B cell (primary cell): ENCODE data around the gene CDX1. TPM values are rescaled to one million over a fixed set of nuclear protein-coding genes. Genes with fewer than 3 reads are reported as not detected.

ENCODE experiments used
- ATAC-seq: fragments of 200-7000 bp; cut with Tn5 transposase; one replicate; pipeline ENCODE4 v1.10.0; 2021; ENCODE audit warnings: low read depth, mild to moderate bottlenecking, moderate number of reproducible peaks, moderate library complexity
- CTCF ChIA-PET: fragments of 350-600 bp; sonication (Branson Sonifier 250); formaldehyde crosslinking; loops from one replicate; lab custom pipeline; 2021; ENCODE audit warnings: antibody characterized with exemption, inconsistent platforms; lab: Charles Lee
- POLR2A ChIA-PET: fragments of 350-600 bp; sonication (Branson Sonifier 250); formaldehyde crosslinking; loops from one replicate; lab custom pipeline; 2021; ENCODE audit warnings: antibody characterized with exemption; lab: Charles Lee
- DNase-seq: peaks from one replicate; pipeline ENCODE4 v3.0.0; 2013
- H2AFZ ChIP-seq: 2 replicates; pipeline ENCODE4 v1.6.1; 2012; ENCODE audit warnings: mild to moderate bottlenecking, low read depth, low read length; ENCODE audit not compliant: insufficient read depth, poor library complexity, severe bottlenecking
- H3K27ac ChIP-seq, 2 donors: 1 replicate in 1 of 2; 2 replicates in 1 of 2; pipeline ENCODE4 v1.5.1; 2012 to 2013; ENCODE audit warnings: low read length in 2 of 2, mild to moderate bottlenecking in 2 of 2, moderate library complexity in 1 of 2
- H3K27me3 ChIP-seq, 4 experiments: fragments of 200-600 bp in 1 of 4; sonication (generic) in 1 of 4; replicated peaks in 1 of 4; 1 replicate in 2 of 4; 2 replicates in 2 of 4; pipeline versions ENCODE4 v1.6.1 to v1.7.0; 2013 to 2016; ENCODE audit warnings: low read length in 3 of 4, mild to moderate bottlenecking in 2 of 4, mixed read lengths in 1 of 4, moderate library complexity in 1 of 4; ENCODE audit not compliant: insufficient read depth in 4 of 4, control insufficient read depth in 3 of 4; ENCODE audit errors: control extremely low read depth in 1 of 4
- H3K36me3 ChIP-seq, 2 experiments: replicated peaks in 1 of 2; 1 replicate in 1 of 2; 2 replicates in 1 of 2; pipeline versions ENCODE4 v1.6.1 to v1.7.1; 2013; ENCODE audit warnings: low read length in 1 of 2; ENCODE audit not compliant: insufficient read depth in 2 of 2, control insufficient read depth in 1 of 2; ENCODE audit errors: control extremely low read depth in 1 of 2, extremely low read depth in 1 of 2
- H3K4me1 ChIP-seq, 2 donors: fragments of 200-600 bp in 1 of 2; sonication (generic) in 1 of 2; 1 replicate in 1 of 2; 2 replicates in 1 of 2; pipeline versions ENCODE4 v1.5.1 to v1.6.1; 2013 to 2017; ENCODE audit warnings: low read length in 2 of 2; ENCODE audit not compliant: control insufficient read depth in 2 of 2, insufficient read depth in 2 of 2
- H3K4me2 ChIP-seq: replicated peaks from 2 replicates; pipeline ENCODE3; 2012; ENCODE audit warnings: mild to moderate bottlenecking, low read depth, low read length; ENCODE audit not compliant: poor library complexity, severe bottlenecking
- H3K4me3 ChIP-seq, 5 experiments: fragments of 200-600 bp in 1 of 5; sonication (generic) in 1 of 5; 1 replicate in 3 of 5; 2 replicates in 2 of 5; pipeline versions ENCODE4 v1.5.1 to v1.7.0; 2011 to 2016; ENCODE audit warnings: low read length in 4 of 5, mild to moderate bottlenecking in 4 of 5, low read depth in 2 of 5, control low read depth in 1 of 5, moderate library complexity in 1 of 5; ENCODE audit not compliant: insufficient read depth in 1 of 5; ENCODE audit errors: control extremely low read depth in 1 of 5, extremely low read depth in 1 of 5
- H3K79me2 ChIP-seq: fragments of 200-600 bp; sonication (generic); one replicate; pipeline ENCODE4 v1.6.0; 2016; ENCODE audit warnings: low read length; ENCODE audit not compliant: control insufficient read depth, insufficient read depth
- H3K9ac ChIP-seq: fragments of 200-600 bp; sonication (generic); 2 replicates; pipeline ENCODE4 v1.6.1; 2017; ENCODE audit warnings: mild to moderate bottlenecking, low read length, moderate library complexity
- H3K9me3 ChIP-seq, 3 donors: one replicate each; pipeline versions ENCODE4 v1.6.1 to v1.7.1; 2013; ENCODE audit warnings: low read length in 2 of 3; ENCODE audit not compliant: control insufficient read depth in 2 of 3, insufficient read depth in 1 of 3; ENCODE audit errors: control extremely low read depth in 1 of 3
- H4K20me1 ChIP-seq: 2 replicates; pipeline ENCODE4 v1.6.0; 2012; ENCODE audit warnings: mild to moderate bottlenecking, low read length; ENCODE audit not compliant: insufficient read depth, control insufficient read depth, poor library complexity, severe bottlenecking
- H3K27ac Mint-ChIP-seq: one replicate; pipeline ENCODE4 v1.8.0; 2021; ENCODE audit warnings: mixed read lengths
- H3K27me3 Mint-ChIP-seq: one replicate; pipeline ENCODE4 v1.8.0; 2021; ENCODE audit warnings: mixed read lengths
- H3K4me1 Mint-ChIP-seq: one replicate; pipeline ENCODE4 v1.8.0; 2021; ENCODE audit warnings: mixed read lengths
- H3K4me3 Mint-ChIP-seq: one replicate; pipeline ENCODE4 v1.8.0; 2021; ENCODE audit warnings: mixed read lengths
- H3K9me3 Mint-ChIP-seq: one replicate; pipeline ENCODE4 v1.8.0; 2022; ENCODE audit warnings: mixed read lengths; ENCODE audit not compliant: insufficient read depth
- EZH2 ChIP-seq: IDR thresholded peaks from 2 replicates; pipeline ENCODE4 v1.6.1; 2012; ENCODE audit warnings: borderline replicate concordance, low read depth, mild to moderate bottlenecking, moderate library complexity, low read length; ENCODE audit not compliant: insufficient read depth, poor library complexity, severe bottlenecking
- WGBS: methylation state at CpG from one replicate; pipeline ENCODE4 v1.1.5; 2013; ENCODE audit warnings: missing lambda C conversion rate; ENCODE audit not compliant: insufficient coverage; 5-methylcytosine and 5-hydroxymethylcytosine counted together
- intact Hi-C: fragments of 100-400 bp; cut with micrococcal nuclease; formaldehyde crosslinking; loops from one replicate; pipeline ENCODE4 v1.10.0; 2022
- polyA plus RNA-seq: library from polyadenylated mRNA; depleted of rRNA; stranded (reverse); fragments of >200 nt; gene quantifications from 2 replicates; pipeline ENCODE4 v1.2.3, GENCODE V29; 2012
- total RNA-seq, 2 donors: library from RNA; stranded (reverse); fragments of 120-200 nt in 1 of 2; gene quantifications; 1 replicate in 1 of 2; 2 replicates in 1 of 2; pipeline versions ENCODE4 v1.2.3 to v1.2.4, GENCODE V29; 2013 to 2022
- TF ChIP-seq, protein P1 (sequence below): fragments of 200-600 bp; IDR thresholded peaks from one replicate; pipeline ENCODE4 v1.8.0; 2022; ENCODE audit warnings: antibody characterized with exemption, mild to moderate bottlenecking

Gene CDX1
- total and polyA plus RNA-seq, 2 donors (not counting 1 experiment from before 2014, with no cell fraction given): not detected

- TF ChIP-seq EZH2: no peak
- TF ChIP-seq, protein P1, sequence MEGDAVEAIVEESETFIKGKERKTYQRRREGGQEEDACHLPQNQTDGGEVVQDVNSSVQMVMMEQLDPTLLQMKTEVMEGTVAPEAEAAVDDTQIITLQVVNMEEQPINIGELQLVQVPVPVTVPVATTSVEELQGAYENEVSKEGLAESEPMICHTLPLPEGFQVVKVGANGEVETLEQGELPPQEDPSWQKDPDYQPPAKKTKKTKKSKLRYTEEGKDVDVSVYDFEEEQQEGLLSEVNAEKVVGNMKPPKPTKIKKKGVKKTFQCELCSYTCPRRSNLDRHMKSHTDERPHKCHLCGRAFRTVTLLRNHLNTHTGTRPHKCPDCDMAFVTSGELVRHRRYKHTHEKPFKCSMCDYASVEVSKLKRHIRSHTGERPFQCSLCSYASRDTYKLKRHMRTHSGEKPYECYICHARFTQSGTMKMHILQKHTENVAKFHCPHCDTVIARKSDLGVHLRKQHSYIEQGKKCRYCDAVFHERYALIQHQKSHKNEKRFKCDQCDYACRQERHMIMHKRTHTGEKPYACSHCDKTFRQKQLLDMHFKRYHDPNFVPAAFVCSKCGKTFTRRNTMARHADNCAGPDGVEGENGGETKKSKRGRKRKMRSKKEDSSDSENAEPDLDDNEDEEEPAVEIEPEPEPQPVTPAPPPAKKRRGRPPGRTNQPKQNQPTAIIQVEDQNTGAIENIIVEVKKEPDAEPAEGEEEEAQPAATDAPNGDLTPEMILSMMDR: no peak
- H3K36me3 ChIP-seq: no peaks in the 10 kb centered on the region
- Mint-ChIP-seq H3K27ac (no peak overlapping the region), H3K4me1 (no peaks in the 10 kb centered on the region), H3K9me3 (no peaks in the 10 kb centered on the region), H3K27me3 (no peaks in the 10 kb centered on the region), H3K4me3 (no peak overlapping the region)
- ChIA-PET CTCF (interaction anchor here (0.8 to 1.7 kb wide), 2 partner anchors 87 to 220 kb away, joined by 3 to 5 read pairs; no protein-coding TSS in a partner anchor), POLR2A (no interaction called here)
- DNase-seq (no peak), ATAC-seq (no peak)
- H3K9me3 ChIP-seq: no peaks in the 10 kb centered on the region
- H2AFZ ChIP-seq: no peak overlapping the region
- H4K20me1 ChIP-seq: no peaks in the 10 kb centered on the region
- no peak overlapping the region for H3K4me2 ChIP-seq
- H3K4me1 ChIP-seq: no peaks in the 10 kb centered on the region
- no peak overlapping the region for H3K9ac ChIP-seq
- H3K27ac ChIP-seq: no peak overlapping the region
- 93% methylated on average over 7 of the region's 8 CpGs for WGBS
- no peaks in the 10 kb centered on the region for H3K79me2 ChIP-seq
- no peak overlapping the region for H3K4me3 ChIP-seq
- H3K27me3 ChIP-seq: no peaks in the 10 kb centered on the region
- intact Hi-C loops: no loop called here
Observed at GRCh38 chr5:150130493-150130922, 36.1 kb upstream of the CDX1 start.

GRCh38 chr5:150131461-150131860 lies 35.1 kb upstream of the CDX1 start:
- H3K4me1 ChIP-seq: no peaks in the 10 kb centered on the region
- H3K79me2 ChIP-seq: no peaks in the 10 kb centered on the region
- WGBS: 86% methylated on average over 1 of the region's 4 CpGs
- H3K9me3 Mint-ChIP-seq: no peaks in the 10 kb centered on the region
- H3K4me1 Mint-ChIP-seq: no peaks in the 10 kb centered on the region
- no peak overlapping the region for H2AFZ ChIP-seq
- H3K27me3 ChIP-seq: no peaks in the 10 kb centered on the region
- H3K36me3 ChIP-seq: no peaks in the 10 kb centered on the region
- no peaks in the 10 kb centered on the region for H3K27me3 Mint-ChIP-seq
- no peak overlapping the region for H3K4me3 Mint-ChIP-seq
- no peak overlapping the region for H3K9ac ChIP-seq
- H4K20me1 ChIP-seq: no peaks in the 10 kb centered on the region
- ATAC-seq: no peak
- CTCF ChIA-PET: interaction anchor here (1.7 kb wide), 1 partner anchor 219 kb away, joined by 3 read pairs; no protein-coding TSS in a partner anchor
- no peak overlapping the region for H3K27ac ChIP-seq
- H3K4me3 ChIP-seq: no peak overlapping the region
- intact Hi-C loops: no loop called here
- H3K27ac Mint-ChIP-seq: no peak overlapping the region
- POLR2A ChIA-PET: no interaction called here
- H3K9me3 ChIP-seq: no peaks in the 10 kb centered on the region
- DNase-seq: no peak
- TF ChIP-seq, protein P1: no peak
- no peak for TF ChIP-seq EZH2
- no peak overlapping the region for H3K4me2 ChIP-seq
